ENCODE measurements around the gene GTF3C4. TPM values are rescaled to one million over a fixed set of nuclear protein-coding genes. Genes with fewer than 3 reads are reported as not detected.

Gene GTF3C4
- total RNA-seq, 1 donor from 2014 or later, result 21.2 TPM

DNA sequence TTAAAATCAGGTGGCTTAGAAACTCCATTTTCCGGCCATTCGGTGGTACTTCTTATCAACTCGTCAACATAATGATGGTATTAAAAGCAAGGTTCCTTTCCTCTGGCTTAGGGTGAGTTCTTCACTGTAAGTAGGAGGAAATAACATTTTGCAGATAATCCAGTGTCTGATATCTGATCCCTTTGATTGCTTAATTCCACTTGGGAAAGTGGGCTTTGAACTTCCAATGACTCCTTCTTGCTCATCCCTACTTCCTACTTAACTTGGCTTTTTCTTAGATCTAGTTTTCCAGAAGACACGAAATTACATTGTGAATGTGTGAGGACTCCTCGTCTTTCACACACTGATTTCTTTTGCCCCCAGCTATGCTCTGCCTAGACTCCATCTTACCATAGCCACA, 32.0 kb upstream of the GTF3C4 start:
- H3K27ac Mint-ChIP-seq (ENCODE audit: unreplicated experiment), result no peak overlapping the region
- peaks cover 2% of the 10 kb centered on the region for H3K4me1 Mint-ChIP-seq (ENCODE audit: unreplicated experiment)
- H3K27me3 Mint-ChIP-seq (ENCODE audit: unreplicated experiment), result no peaks in the 10 kb centered on the region
- no peaks in the 10 kb centered on the region for H3K9me3 Mint-ChIP-seq (ENCODE audit: unreplicated experiment)
- TF ChIP-seq, protein P1, sequence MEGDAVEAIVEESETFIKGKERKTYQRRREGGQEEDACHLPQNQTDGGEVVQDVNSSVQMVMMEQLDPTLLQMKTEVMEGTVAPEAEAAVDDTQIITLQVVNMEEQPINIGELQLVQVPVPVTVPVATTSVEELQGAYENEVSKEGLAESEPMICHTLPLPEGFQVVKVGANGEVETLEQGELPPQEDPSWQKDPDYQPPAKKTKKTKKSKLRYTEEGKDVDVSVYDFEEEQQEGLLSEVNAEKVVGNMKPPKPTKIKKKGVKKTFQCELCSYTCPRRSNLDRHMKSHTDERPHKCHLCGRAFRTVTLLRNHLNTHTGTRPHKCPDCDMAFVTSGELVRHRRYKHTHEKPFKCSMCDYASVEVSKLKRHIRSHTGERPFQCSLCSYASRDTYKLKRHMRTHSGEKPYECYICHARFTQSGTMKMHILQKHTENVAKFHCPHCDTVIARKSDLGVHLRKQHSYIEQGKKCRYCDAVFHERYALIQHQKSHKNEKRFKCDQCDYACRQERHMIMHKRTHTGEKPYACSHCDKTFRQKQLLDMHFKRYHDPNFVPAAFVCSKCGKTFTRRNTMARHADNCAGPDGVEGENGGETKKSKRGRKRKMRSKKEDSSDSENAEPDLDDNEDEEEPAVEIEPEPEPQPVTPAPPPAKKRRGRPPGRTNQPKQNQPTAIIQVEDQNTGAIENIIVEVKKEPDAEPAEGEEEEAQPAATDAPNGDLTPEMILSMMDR (IDR thresholded peaks at IDR 0.05), result no peak
- H3K36me3 Mint-ChIP-seq (ENCODE audit: unreplicated experiment), result peaks cover 49% of the 10 kb centered on the region
- DNase-seq (ENCODE audit: extremely low spot score, unreplicated experiment), result no peak
- no peak overlapping the region for H3K4me3 Mint-ChIP-seq (ENCODE audit: unreplicated experiment)

DNA sequence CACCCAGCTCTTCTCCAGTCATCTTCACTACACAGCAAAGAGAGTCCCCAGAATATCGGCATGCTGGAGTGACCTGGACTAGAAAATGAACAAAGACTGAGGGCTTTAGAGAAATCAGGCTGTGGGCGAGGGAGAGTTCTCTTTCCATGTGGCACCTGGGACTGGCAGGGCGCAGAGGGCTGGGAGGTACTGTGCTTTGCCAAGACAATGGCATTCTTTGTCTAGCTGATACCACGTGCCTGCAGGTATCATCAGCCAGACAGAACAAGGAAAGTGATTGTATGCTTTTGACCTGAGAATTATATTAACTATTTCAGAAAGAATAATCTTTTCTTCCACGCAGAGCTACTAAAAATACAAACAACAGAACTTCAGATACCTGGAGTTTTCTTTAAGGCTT, 30.9 kb upstream of the GTF3C4 start:
- TF ChIP-seq, protein P1 (IDR thresholded peaks at IDR 0.05), result no peak
- no peak overlapping the region for H3K27ac Mint-ChIP-seq (ENCODE audit: unreplicated experiment)
- DNase-seq (ENCODE audit: extremely low spot score, unreplicated experiment), result no peak
- no peak overlapping the region for H3K4me3 Mint-ChIP-seq (ENCODE audit: unreplicated experiment)
- no peaks in the 10 kb centered on the region for H3K27me3 Mint-ChIP-seq (ENCODE audit: unreplicated experiment)
- no peaks in the 10 kb centered on the region for H3K4me1 Mint-ChIP-seq (ENCODE audit: unreplicated experiment)
- peaks cover 53% of the 10 kb centered on the region for H3K36me3 Mint-ChIP-seq (ENCODE audit: unreplicated experiment)
- H3K9me3 Mint-ChIP-seq (ENCODE audit: unreplicated experiment), result no peaks in the 10 kb centered on the region

- DNase-seq (ENCODE audit: extremely low spot score, unreplicated experiment), result no peak
- peaks cover 64% of the 10 kb centered on the region for H3K36me3 Mint-ChIP-seq (ENCODE audit: unreplicated experiment)
Observed at GRCh38 chr9:132641216-132641615, 29.0 kb upstream of the GTF3C4 start.

GRCh38 chr9:132644251-132644650, 26.0 kb upstream of the GTF3C4 start:
- no peaks in the 10 kb centered on the region for H3K9me3 Mint-ChIP-seq (ENCODE audit: unreplicated experiment)
- no peak overlapping the region for H3K4me3 Mint-ChIP-seq (ENCODE audit: unreplicated experiment)
- H3K27me3 Mint-ChIP-seq (ENCODE audit: unreplicated experiment), result no peaks in the 10 kb centered on the region
- H3K36me3 Mint-ChIP-seq (ENCODE audit: unreplicated experiment), result peaks cover 64% of the 10 kb centered on the region
- no peak overlapping the region for H3K27ac Mint-ChIP-seq (ENCODE audit: unreplicated experiment)
- H3K4me1 Mint-ChIP-seq (ENCODE audit: unreplicated experiment), result peaks cover 8% of the 10 kb centered on the region
- TF ChIP-seq, protein P1 (IDR thresholded peaks at IDR 0.05), result no peak
- DNase-seq (ENCODE audit: extremely low spot score, unreplicated experiment), result no peak

More at GRCh38 chr9:132641216-132641615, 29.0 kb upstream of the GTF3C4 start:
- no peaks in the 10 kb centered on the region for H3K4me1 Mint-ChIP-seq (ENCODE audit: unreplicated experiment)
- TF ChIP-seq, protein P1 (IDR thresholded peaks at IDR 0.05), result no peak
- H3K27me3 Mint-ChIP-seq (ENCODE audit: unreplicated experiment), result no peaks in the 10 kb centered on the region
- H3K9me3 Mint-ChIP-seq (ENCODE audit: unreplicated experiment), result no peaks in the 10 kb centered on the region
- no peak overlapping the region for H3K4me3 Mint-ChIP-seq (ENCODE audit: unreplicated experiment)
- H3K27ac Mint-ChIP-seq (ENCODE audit: unreplicated experiment), result no peak overlapping the region

DNA sequence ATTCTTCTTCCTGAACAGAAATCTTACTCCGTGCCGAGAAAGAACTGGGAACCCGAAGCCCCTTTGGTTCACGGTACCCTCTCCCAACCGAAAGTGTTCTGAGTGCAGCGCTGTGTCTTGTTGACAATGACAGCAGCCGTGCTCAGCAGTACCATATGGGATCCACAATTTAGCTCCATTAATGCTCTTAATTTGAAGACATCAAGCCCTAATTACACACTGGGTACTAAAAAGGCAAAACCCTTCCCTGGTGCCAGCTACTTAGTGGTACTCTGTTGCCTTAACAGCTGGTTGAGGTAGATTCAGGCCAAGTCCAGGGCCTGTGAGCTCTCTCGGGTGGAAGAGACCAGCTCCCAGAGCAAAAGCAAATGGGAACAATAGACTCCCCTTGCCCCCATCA, 25.0 kb upstream of the GTF3C4 start:
- TF ChIP-seq, protein P1 (IDR thresholded peaks at IDR 0.05), result no peak

More for the DNA sequence above, 25.0 kb upstream of the GTF3C4 start:
- Mint-ChIP-seq H3K27me3 (ENCODE audit: unreplicated experiment) (no peaks in the 10 kb centered on the region), H3K27ac (ENCODE audit: unreplicated experiment) (no peak overlapping the region), H3K4me3 (ENCODE audit: unreplicated experiment) (no peak overlapping the region), H3K4me1 (ENCODE audit: unreplicated experiment) (peaks cover 8% of the 10 kb centered on the region), H3K9me3 (ENCODE audit: unreplicated experiment) (no peaks in the 10 kb centered on the region), H3K36me3 (ENCODE audit: unreplicated experiment) (peaks cover 61% of the 10 kb centered on the region)
- no peak for DNase-seq (ENCODE audit: extremely low spot score, unreplicated experiment)
